ENCODE measurements around the gene RPL31.

The RPL31 gene

GRCh38 chr2:100987974-100988373 is 14.1 kb upstream of the RPL31 start:
- Histone ChIP-seq H3K27ac (ENCODE audit: low read depth, low read length) (no peak overlapping the region), H3K4me2 (ENCODE audit: low read length) (no peak overlapping the region), H3K36me3 (ENCODE audit: control insufficient read depth, low read length) (no peaks in the 10 kb centered on the region), H3K4me3 (ENCODE audit: low read length) (no peak overlapping the region), H3K9me2 (replicated peaks; ENCODE audit: control insufficient read depth, low read length) (no peaks in the 10 kb centered on the region), H3K9me3 (ENCODE audit: control insufficient read depth, insufficient read depth, low read length) (no peaks in the 10 kb centered on the region), H3K79me2 (ENCODE audit: control insufficient read depth, low read length) (no peaks in the 10 kb centered on the region), H3F3A (ENCODE audit: control insufficient read depth, insufficient read depth) (no peaks in the 10 kb centered on the region), H3K4me1 (ENCODE audit: control insufficient read depth, low read length) (no peaks in the 10 kb centered on the region), H3K27me3 (ENCODE audit: control insufficient read depth, low read length) (no peaks in the 10 kb centered on the region), H4K20me1 (ENCODE audit: control insufficient read depth, insufficient read depth, low read depth, low read length) (peaks cover 2% of the 10 kb centered on the region; the same call in 1 of the 2 replicates)
- TF ChIP-seq EZH2phosphoT487 (IDR thresholded peaks at IDR 0.05; ENCODE audit: borderline replicate concordance, low read length) (no peak), CTCF (IDR thresholded peaks at IDR 0.05; ENCODE audit: low read depth, low read length, poor library complexity, severe bottlenecking) (no peak)

GRCh38 chr2:100988630-100989417 is 13.3 kb upstream of the RPL31 start:
- Histone ChIP-seq H3K9me2 (replicated peaks; ENCODE audit: control insufficient read depth, low read length) (no peaks in the 10 kb centered on the region), H3K27me3 (ENCODE audit: control insufficient read depth, low read length) (no peaks in the 10 kb centered on the region), H3K79me2 (ENCODE audit: control insufficient read depth, low read length) (no peaks in the 10 kb centered on the region), H3K4me1 (ENCODE audit: control insufficient read depth, low read length) (no peaks in the 10 kb centered on the region), H4K20me1 (ENCODE audit: control insufficient read depth, insufficient read depth, low read depth, low read length) (peaks cover 2% of the 10 kb centered on the region; the same call in 1 of the 2 replicates), H3F3A (ENCODE audit: control insufficient read depth, insufficient read depth) (no peaks in the 10 kb centered on the region), H3K9me3 (ENCODE audit: control insufficient read depth, insufficient read depth, low read length) (no peaks in the 10 kb centered on the region), H3K4me3 (ENCODE audit: low read length) (no peak overlapping the region), H3K27ac (ENCODE audit: low read depth, low read length) (no peak overlapping the region), H3K36me3 (ENCODE audit: control insufficient read depth, low read length) (no peaks in the 10 kb centered on the region), H3K4me2 (ENCODE audit: low read length) (no peak overlapping the region)
- no peak for TF ChIP-seq EZH2phosphoT487 (IDR thresholded peaks at IDR 0.05; ENCODE audit: borderline replicate concordance, low read length)
- no peak for TF ChIP-seq CTCF (IDR thresholded peaks at IDR 0.05; ENCODE audit: low read depth, low read length, poor library complexity, severe bottlenecking)

- Histone ChIP-seq H3K36me3 (ENCODE audit: control insufficient read depth, low read length) (no peaks in the 10 kb centered on the region), H3K4me2 (ENCODE audit: low read length) (no peak overlapping the region), H3K4me3 (ENCODE audit: low read length) (no peak overlapping the region), H3K9me2 (replicated peaks; ENCODE audit: control insufficient read depth, low read length) (no peaks in the 10 kb centered on the region), H3K9me3 (ENCODE audit: control insufficient read depth, insufficient read depth, low read length) (no peaks in the 10 kb centered on the region), H3K27ac (ENCODE audit: low read depth, low read length) (no peak overlapping the region), H4K20me1 (ENCODE audit: control insufficient read depth, insufficient read depth, low read depth, low read length) (peaks cover 2% of the 10 kb centered on the region; the same call in 1 of the 2 replicates), H3K4me1 (ENCODE audit: control insufficient read depth, low read length) (no peaks in the 10 kb centered on the region), H3K27me3 (ENCODE audit: control insufficient read depth, low read length) (no peaks in the 10 kb centered on the region), H3K79me2 (ENCODE audit: control insufficient read depth, low read length) (no peaks in the 10 kb centered on the region), H3F3A (ENCODE audit: control insufficient read depth, insufficient read depth) (no peaks in the 10 kb centered on the region)
- TF ChIP-seq EZH2phosphoT487 (IDR thresholded peaks at IDR 0.05; ENCODE audit: borderline replicate concordance, low read length) (no peak), CTCF (IDR thresholded peaks at IDR 0.05; ENCODE audit: low read depth, low read length, poor library complexity, severe bottlenecking) (no peak)
Measured at GRCh38 chr2:100989666-100990065, 12.4 kb upstream of the RPL31 start.

All from DOHH2 (cell line).